Activated CD8-positive, alpha-beta T cell treated with anti-CD3 and anti-CD28 coated beads for 36 hours (primary cell): Measurements from ENCODE around the gene SLC22A4. TPM values are rescaled to one million over a fixed set of nuclear protein-coding genes. Genes with fewer than 3 reads are reported as not detected.
A peak's percentile ranks its signal among the peaks of the same experiment; 100 is the strongest.

ENCODE experiments used
- ATAC-seq: fragments of 200-7000 bp; cut with Tn5 transposase; one replicate; pipeline ENCODE4 v1.10.0; 2021; ENCODE audit warnings: mild to moderate bottlenecking, moderate library complexity
- CTCF ChIA-PET: fragments of 350-600 bp; sonication (Branson Sonifier 250); formaldehyde crosslinking; loops from one replicate; lab custom pipeline; 2021; ENCODE audit warnings: antibody characterized with exemption; lab: Charles Lee
- POLR2A ChIA-PET: fragments of 350-600 bp; sonication (Branson Sonifier 250); formaldehyde crosslinking; loops from one replicate; lab custom pipeline; 2021; ENCODE audit warnings: antibody characterized with exemption; lab: Charles Lee
- DNase-seq: peaks from one replicate; pipeline ENCODE4 v3.0.0-alpha.2; 2020
- H3K27ac Mint-ChIP-seq: one replicate; pipeline ENCODE4 v1.8.0; 2021; ENCODE audit warnings: mild to moderate bottlenecking, mixed read lengths
- H3K27me3 Mint-ChIP-seq: one replicate; pipeline ENCODE4 v1.8.0; 2021; ENCODE audit warnings: mixed read lengths
- H3K36me3 Mint-ChIP-seq: one replicate; pipeline ENCODE4 v1.8.0; 2021; ENCODE audit warnings: low read depth, mixed read lengths
- H3K4me1 Mint-ChIP-seq: one replicate; pipeline ENCODE4 v1.8.0; 2021; ENCODE audit warnings: low read depth, mixed read lengths
- H3K4me3 Mint-ChIP-seq: one replicate; pipeline ENCODE4 v1.8.0; 2021; ENCODE audit warnings: mild to moderate bottlenecking, moderate library complexity, mixed read lengths
- H3K9me3 Mint-ChIP-seq: one replicate; pipeline ENCODE4 v1.8.0; 2021; ENCODE audit warnings: mixed read lengths
- intact Hi-C: fragments of 100-400 bp; cut with micrococcal nuclease; formaldehyde crosslinking; loops from one replicate; pipeline ENCODE4 v1.10.0; 2022
- total RNA-seq, 2 experiments: library from RNA; stranded (reverse); gene quantifications; one replicate each; pipeline ENCODE4 v1.2.3, GENCODE V29; 2021
- TF ChIP-seq, protein P1 (sequence below): fragments of 200-600 bp; IDR thresholded peaks from one replicate; pipeline ENCODE4 v1.8.0; 2022; ENCODE audit warnings: antibody characterized with exemption, mild to moderate bottlenecking

The SLC22A4 gene
- total RNA-seq, 2 experiments from 2014 or later = 0.74 to 0.88 TPM

DNA sequence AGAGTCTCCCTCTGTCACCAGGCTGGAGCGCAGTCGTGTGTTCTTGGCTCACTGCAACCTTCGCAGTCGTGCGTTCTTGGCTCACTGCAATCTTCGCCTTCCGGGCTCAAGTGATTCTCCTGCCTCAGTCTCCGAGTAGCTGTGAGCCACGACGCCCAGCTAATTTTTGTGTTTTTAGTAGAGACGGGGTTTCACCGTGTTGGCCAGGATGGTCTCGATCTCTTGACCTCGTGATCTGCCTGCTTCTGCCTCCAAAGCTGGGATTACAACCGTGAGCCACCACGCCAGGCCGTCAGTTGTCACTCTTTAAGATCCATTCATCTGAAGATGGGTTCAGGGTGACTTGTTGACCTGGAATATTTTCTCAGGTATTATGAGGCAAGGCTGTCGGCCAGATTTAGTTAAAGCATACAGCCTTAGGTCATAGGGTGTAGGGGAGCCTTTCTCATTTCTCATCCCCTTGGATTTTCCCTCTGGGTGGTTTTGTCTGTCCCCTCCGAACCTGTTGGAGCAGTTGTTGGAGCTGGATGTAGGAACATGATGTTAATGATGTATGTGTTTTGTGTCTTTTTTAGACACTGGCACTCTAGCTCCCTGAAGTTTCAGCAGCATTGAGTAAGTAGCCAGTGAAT is 76.9 kb downstream of the SLC22A4 start:
- Mint-ChIP-seq H3K4me3 (peak overlapping the region; percentile 82), H3K36me3 (no peaks in the 10 kb centered on the region), H3K27me3 (no peaks in the 10 kb centered on the region), H3K4me1 (peaks cover 28% of the 10 kb centered on the region), H3K9me3 (no peaks in the 10 kb centered on the region), H3K27ac (peak overlapping the region; percentile 72)
- no peak for ATAC-seq
- DNase-seq = no peak
- intact Hi-C loops = loop anchor here (10.0 kb wide), 1 partner anchor 306 kb away; the partner anchor contains the start of gene IL3
- CTCF ChIA-PET = interaction anchor here (1.8 to 3.6 kb wide), 4 partner anchors 15 to 133 kb away, joined by 9 to 19 read pairs (median 10); no protein-coding TSS in a partner anchor
- POLR2A ChIA-PET = interaction anchor here (1.1 to 1.3 kb wide), 3 partner anchors 15 to 117 kb away, joined by 4 to 6 read pairs (median 5); partner anchors contain the start of gene SLC22A4
- TF ChIP-seq, protein P1, sequence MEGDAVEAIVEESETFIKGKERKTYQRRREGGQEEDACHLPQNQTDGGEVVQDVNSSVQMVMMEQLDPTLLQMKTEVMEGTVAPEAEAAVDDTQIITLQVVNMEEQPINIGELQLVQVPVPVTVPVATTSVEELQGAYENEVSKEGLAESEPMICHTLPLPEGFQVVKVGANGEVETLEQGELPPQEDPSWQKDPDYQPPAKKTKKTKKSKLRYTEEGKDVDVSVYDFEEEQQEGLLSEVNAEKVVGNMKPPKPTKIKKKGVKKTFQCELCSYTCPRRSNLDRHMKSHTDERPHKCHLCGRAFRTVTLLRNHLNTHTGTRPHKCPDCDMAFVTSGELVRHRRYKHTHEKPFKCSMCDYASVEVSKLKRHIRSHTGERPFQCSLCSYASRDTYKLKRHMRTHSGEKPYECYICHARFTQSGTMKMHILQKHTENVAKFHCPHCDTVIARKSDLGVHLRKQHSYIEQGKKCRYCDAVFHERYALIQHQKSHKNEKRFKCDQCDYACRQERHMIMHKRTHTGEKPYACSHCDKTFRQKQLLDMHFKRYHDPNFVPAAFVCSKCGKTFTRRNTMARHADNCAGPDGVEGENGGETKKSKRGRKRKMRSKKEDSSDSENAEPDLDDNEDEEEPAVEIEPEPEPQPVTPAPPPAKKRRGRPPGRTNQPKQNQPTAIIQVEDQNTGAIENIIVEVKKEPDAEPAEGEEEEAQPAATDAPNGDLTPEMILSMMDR = no peak

DNA sequence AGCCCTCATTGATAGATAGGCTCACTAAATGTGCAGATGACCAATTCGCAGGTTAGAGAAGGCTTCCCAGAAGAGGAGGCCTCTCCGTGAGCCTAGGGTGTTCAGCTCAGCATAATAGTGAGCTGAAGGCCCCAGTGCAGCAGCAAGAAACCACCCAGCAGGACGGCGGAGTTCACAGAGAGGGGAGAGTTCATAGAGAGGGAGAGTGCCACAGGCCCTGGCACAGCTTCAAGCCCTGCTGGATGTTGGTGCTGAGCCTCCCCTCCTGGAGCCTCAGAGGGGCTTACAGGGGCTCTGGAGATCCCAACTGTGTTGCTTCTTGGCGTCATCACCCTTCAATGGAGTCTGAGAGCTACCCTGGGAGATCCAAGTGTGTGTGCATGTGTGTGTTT is 77.4 kb downstream of the SLC22A4 start:
- TF ChIP-seq, protein P1 = no peak
- H3K9me3 Mint-ChIP-seq = no peaks in the 10 kb centered on the region
- intact Hi-C loops = loop anchor here (10.0 kb wide), 1 partner anchor 307 kb away; the partner anchor contains the start of gene IL3
- no peaks in the 10 kb centered on the region for H3K27me3 Mint-ChIP-seq
- H3K36me3 Mint-ChIP-seq = no peaks in the 10 kb centered on the region
- DNase-seq = no peak
- ATAC-seq = no peak
- ChIA-PET CTCF (interaction anchor here (1.8 to 3.6 kb wide), 4 partner anchors 14 to 134 kb away, joined by 9 to 19 read pairs (median 10); no protein-coding TSS in a partner anchor), POLR2A (interaction anchor here (1.1 to 1.3 kb wide), 3 partner anchors 15 to 117 kb away, joined by 4 to 6 read pairs (median 5); partner anchors contain the start of gene SLC22A4)
- peaks cover 28% of the 10 kb centered on the region for H3K4me1 Mint-ChIP-seq
- H3K4me3 Mint-ChIP-seq = peak overlapping the region; percentile 82
- H3K27ac Mint-ChIP-seq = no peak overlapping the region

DNA sequence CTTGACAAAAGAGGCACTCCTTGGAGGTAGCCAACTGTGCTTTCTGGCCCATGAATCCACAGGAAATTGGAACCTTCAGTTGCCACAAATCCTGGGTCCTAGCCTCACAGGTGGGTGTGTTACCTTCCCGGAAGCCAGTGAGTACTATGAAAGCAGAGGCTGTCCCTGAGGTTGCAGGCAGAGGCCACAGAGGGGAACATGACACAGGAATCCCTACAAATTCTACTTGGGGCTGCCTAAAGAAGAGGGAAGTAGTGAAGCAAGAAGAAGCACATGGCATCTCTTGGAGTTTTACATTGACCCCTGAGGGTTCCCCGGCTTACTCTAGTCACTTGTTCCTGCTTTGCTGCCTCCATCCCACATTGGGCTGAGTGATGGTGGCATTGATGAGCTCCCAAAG is 77.9 kb downstream of the SLC22A4 start:
- intact Hi-C loops = loop anchor here (10.0 kb wide), 1 partner anchor 307 kb away; the partner anchor contains the start of gene IL3
- ChIA-PET POLR2A (interaction anchor here (1.1 to 1.3 kb wide), 2 partner anchors 14 to 78 kb away, joined by 5 to 6 read pairs; partner anchors contain the start of gene SLC22A4), CTCF (interaction anchor here (1.0 to 3.6 kb wide), 6 partner anchors 14 to 307 kb away, joined by 3 to 19 read pairs (median 9); partner anchors contain the start of gene SLC22A4)
- ATAC-seq (no peak), DNase-seq (no peak)
- no peaks in the 10 kb centered on the region for H3K36me3 Mint-ChIP-seq
- no peak overlapping the region for H3K27ac Mint-ChIP-seq
- no peak overlapping the region for H3K4me3 Mint-ChIP-seq
- H3K4me1 Mint-ChIP-seq = peaks cover 28% of the 10 kb centered on the region
- TF ChIP-seq, protein P1 = no peak
- no peaks in the 10 kb centered on the region for H3K27me3 Mint-ChIP-seq
- H3K9me3 Mint-ChIP-seq = no peaks in the 10 kb centered on the region

DNA sequence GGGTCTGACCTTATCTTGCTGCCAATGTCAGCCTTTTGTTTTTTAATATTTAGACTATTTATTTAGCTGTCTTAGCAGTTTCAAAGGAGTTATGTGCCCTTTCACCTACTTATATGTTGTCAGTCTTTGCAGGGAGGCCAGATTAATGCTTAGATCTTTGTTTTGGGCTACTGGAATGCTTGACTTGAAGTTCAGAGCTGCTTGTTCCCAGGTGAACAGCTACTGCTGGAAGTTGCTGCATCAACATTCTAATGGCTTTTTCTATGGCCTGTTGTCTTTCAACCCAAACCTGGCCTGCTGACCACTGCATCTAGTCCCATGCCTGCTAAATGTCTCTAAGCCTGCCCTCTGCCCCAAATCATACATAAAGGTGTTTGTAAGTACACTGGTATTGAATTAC is 78.3 kb downstream of the SLC22A4 start:
- ChIA-PET POLR2A (interaction anchor here (1.3 kb wide), 1 partner anchor 79 kb away, joined by 5 read pairs; the partner anchor contains the start of gene SLC22A4), CTCF (interaction anchor here (1.0 to 3.6 kb wide), 7 partner anchors 8 to 308 kb away, joined by 3 to 19 read pairs (median 9); partner anchors contain the start of gene SLC22A4)
- no peak overlapping the region for H3K4me3 Mint-ChIP-seq
- intact Hi-C loops = loop anchor here (10.0 kb wide), 1 partner anchor 308 kb away; the partner anchor contains the start of gene IL3
- TF ChIP-seq, protein P1 = no peak
- no peak for DNase-seq
- ATAC-seq = no peak
- no peak overlapping the region for H3K27ac Mint-ChIP-seq
- no peaks in the 10 kb centered on the region for H3K27me3 Mint-ChIP-seq
- H3K36me3 Mint-ChIP-seq = no peaks in the 10 kb centered on the region
- H3K9me3 Mint-ChIP-seq = no peaks in the 10 kb centered on the region
- peaks cover 28% of the 10 kb centered on the region for H3K4me1 Mint-ChIP-seq
